Loucy (cell line): ENCODE results near the gene MAP3K20.

Source experiments
- CTCF ChIP-seq: fragments of 200-600 bp; sonication (generic); conservative IDR thresholded peaks from 2 replicates; pipeline ENCODE4 v1.5.1; 2014; ENCODE audit warnings: mild to moderate bottlenecking, antibody characterized with exemption, low read length
- EZH2phosphoT487 ChIP-seq: fragments of 200-600 bp; IDR thresholded peaks from 2 replicates; pipeline ENCODE4 v1.6.1; 2018; ENCODE audit warnings: antibody characterized with exemption, mild to moderate bottlenecking, moderate library complexity, borderline replicate concordance

GRCh38 chr2:173104156-173104555, 28.5 kb downstream of the MAP3K20 start:
- TF ChIP-seq EZH2phosphoT487 (no peak), CTCF (no peak)
